Hair follicle dermal papilla cell (primary cell): ENCODE results near the gene C6. TPM values are rescaled to one million over a fixed set of nuclear protein-coding genes. Genes with fewer than 3 reads are reported as not detected.

ENCODE experiments used
- total RNA-seq: library from RNA; depleted of rRNA; stranded (reverse); fragments of >200 nt; gene quantifications from 2 replicates; pipeline ENCODE4 v1.2.3, GENCODE V29; 2012

The C6 gene
- not detected in 2 replicates for total RNA-seq

DNA sequence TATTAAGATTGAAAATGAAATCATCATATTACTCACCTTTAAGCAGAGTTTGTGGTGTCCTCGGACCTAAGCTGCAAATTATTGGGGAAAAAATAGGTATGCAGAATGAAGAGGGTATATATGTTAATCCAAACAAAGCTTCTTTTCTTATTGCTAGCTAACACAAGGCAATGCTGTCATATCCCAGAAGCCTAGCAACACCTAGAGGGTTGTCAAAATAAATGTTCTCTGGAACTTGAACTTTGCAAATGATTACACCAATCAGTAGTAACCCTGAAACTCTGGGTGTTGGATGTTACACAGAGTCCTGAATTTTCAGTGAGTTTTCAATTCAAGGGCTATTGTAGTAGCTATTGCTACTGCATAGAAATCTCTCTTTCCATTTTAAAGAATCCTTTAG, at the start of gene C6:
TSS of gene C6 (minus strand) at position 193 of the 400 bp plus-strand sequence. CDS start 10,302 bp downstream, outside the sequence.

Other genes starting within 250 kb of the C6 start
- gene MROH2B, start 142.2 kb downstream of the C6 start, total RNA-seq, result not detected in 2 replicates